Stimulated activated CD4-positive, alpha-beta T cell treated with anti-CD3 and anti-CD28 coated beads, Interleukin-12 subunit alpha, Interleukin-12 subunit beta, amount 100 ng/mL, for 24 hours (primary cell): Measurements from ENCODE around the gene PILRA.
"Not testable (repeated sequence)": the region's sequence is repeated elsewhere in the genome, so short reads cannot be mapped to it uniquely, and the experiment has no call there.

Source experiments
- DNase-seq, 2 experiments: peaks; one replicate each; pipeline ENCODE4 v3.0.0-alpha.2; 2020; ENCODE audit warnings: low read depth in 2 of 2

PILRA gene

GRCh38 chr7:100434297-100435144 is 61.2 kb downstream of the PILRA start:
- no peak for DNase-seq

- DNase-seq = no peak
These were observed 62.4 kb downstream of the PILRA start for GRCh38 chr7:100435401-100436304.

- no peak for DNase-seq
These were observed 64.1 kb downstream of the PILRA start for GRCh38 chr7:100437150-100438100.

- no peak for DNase-seq
These were observed 64.9 kb downstream of the PILRA start for GRCh38 chr7:100438172-100438571.

- not testable (repeated sequence) for DNase-seq
These were observed 65.4 kb downstream of the PILRA start for GRCh38 chr7:100438731-100439130.

DNA sequence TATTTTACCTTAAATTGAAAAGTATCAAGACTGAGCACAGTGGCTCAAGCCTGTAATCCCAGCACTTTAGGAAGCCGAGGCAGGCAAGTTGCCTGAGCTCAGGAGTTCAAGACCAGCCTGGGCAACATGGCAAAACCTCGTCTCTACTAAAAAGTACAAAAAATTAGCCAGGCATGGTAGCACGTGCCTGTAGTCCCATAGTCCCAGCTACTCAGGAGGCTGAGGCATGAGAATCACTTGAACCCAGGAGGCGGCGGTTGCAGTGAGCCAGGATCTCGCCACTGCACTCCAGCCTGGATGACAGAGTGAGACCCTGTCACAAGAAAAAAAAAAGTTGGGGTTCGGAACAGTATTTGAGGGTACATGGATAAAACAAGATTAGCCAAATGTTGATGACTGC is 66.0 kb downstream of the PILRA start:
- not testable (repeated sequence) for DNase-seq

DNA sequence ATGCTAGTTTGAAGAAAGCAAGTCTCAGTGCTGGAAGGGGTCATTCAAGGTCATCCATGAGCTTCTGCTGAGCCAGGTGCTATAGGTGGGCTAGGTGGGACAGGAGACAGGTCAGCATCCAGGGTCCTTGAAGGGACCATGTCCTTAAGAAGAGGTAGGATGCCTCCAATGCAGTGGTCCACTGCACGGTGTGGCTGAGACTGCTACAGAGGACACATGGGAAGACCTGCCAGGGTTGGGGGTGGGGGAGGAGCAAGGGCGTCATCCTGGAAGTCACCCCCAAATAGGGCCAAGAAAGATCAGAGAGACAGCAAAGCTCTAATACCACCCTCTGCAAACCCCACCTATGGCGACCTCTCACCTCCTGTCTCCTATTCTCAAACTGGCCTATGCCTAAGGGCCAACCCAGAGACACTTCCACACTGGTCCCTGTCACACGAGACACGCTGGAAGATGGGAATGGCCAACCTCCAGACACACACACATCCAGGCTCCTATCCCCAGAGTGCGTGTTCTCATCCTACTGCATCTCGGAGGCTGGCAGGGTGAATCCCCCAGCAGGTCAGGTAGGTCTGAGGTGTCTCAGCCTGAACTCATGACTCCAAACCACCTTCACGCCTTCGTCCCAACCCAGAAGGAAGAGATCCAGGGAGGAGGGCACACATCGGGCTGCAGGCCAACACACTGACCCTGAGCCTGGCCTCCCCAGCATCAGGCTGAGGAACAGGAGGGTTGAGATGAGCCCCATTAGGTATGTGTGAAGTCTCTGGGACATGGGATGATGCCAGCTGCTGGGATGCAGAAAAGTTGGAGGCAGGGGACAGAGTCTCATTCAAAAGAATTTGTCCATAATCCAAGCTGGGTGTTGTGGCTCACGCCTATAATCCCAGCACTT is 68.6 kb downstream of the PILRA start:
- no peak for DNase-seq

GRCh38 chr7:100443096-100443840 is 70.0 kb downstream of the PILRA start:
- no peak for DNase-seq

GRCh38 chr7:100444311-100445278 is 71.3 kb downstream of the PILRA start:
- DNase-seq = no peak

DNA sequence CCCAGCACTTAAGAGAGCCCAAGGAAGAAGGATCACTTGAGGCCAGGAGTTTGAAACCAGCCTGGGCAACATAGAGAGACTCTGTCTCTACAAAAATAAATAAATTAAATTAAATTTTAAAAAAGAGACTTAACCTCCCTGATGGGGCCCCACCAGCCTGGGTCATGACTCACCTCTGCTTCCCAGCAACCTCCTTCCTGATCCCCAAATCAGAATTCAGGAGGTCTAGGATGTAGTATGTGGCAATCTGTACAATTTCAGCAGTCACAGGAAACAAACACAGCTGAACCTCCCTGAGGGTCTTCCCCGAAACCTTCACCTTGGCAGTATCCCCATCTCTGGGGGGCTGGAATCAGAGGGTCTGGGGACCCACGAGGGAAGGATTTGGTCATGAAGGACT is 72.8 kb downstream of the PILRA start:
- no peak for DNase-seq

GRCh38 chr7:100447363-100447762 is 74.1 kb downstream of the PILRA start:
- not testable (repeated sequence) for DNase-seq

GRCh38 chr7:100449190-100449795 is 76.0 kb downstream of the PILRA start:
- DNase-seq = no peak
